NCI-H524 (cell line): ENCODE measurements around the gene GNB1L.
"Not testable (repeated sequence)": the region's sequence is repeated elsewhere in the genome, so short reads cannot be mapped to it uniquely, and the experiment has no call there.

Source experiments
- DNase-seq, 2 experiments: peaks; one replicate each; lab custom pipeline; 2025; lab: John Stamatoyannopoulos, UW

The GNB1L gene

GRCh38 chr22:19843857-19844376, 10.8 kb downstream of the GNB1L start:
- DNase-seq = no peak

GRCh38 chr22:19843107-19843856, 11.4 kb downstream of the GNB1L start:
- peak; percentile 81 to 91 for DNase-seq

GRCh38 chr22:19842393-19843106, 12.1 kb downstream of the GNB1L start:
- no peak for DNase-seq

GRCh38 chr22:19841641-19842392, 12.9 kb downstream of the GNB1L start:
- DNase-seq = no peak

DNA sequence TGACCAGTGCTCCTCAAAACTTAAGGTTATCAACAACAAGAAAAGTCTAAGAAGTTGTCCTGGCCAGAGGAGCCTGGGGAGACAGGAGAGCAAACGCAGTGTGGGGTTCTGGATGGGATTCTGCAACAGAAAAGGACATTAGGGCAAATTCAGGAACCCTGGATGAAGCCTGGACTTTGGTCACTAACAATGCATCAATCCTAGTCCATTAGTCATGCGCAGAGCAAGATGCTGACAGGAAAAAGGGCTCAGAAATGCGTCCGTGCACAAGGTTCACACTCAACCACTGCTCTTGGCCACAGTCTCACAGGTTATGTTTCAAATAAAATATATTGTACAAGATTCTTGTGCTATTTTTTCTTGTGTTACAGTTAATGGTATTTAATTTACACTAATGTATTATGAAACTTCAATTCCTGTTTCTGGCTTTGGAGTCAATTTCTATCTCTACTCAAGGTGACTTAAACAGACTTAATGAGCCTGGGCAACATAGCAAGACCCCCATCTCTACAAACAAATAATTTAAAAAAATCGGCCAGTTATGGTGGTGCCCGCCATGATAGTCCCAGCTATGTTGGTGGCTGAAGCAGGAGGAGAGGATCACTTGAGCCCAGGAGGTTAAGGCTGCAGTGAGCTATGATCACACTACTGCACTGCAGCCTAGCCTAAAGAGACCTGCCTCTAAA, 13.6 kb downstream of the GNB1L start:
- no peak for DNase-seq

GRCh38 chr22:19840059-19840458, 14.6 kb downstream of the GNB1L start:
- DNase-seq = no peak

DNA sequence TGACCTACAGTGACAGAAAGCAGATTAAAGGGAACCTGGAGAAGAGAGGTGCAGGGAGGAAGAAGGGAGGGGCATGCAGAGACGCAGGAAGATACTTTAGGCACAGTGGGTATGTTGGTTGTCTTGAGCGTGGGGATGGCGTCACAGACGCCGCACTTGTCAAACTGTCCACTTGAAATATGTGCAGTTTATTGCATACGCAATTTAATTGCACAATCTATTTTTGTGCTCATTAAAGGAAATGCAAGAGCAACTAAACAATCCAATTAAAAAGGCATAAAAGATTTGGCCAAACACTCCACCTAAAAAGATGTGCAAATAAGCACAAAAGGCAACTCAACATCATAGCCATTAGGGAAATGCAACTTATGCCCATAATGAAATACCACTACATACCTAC, 16.8 kb downstream of the GNB1L start:
- DNase-seq = no peak

DNA sequence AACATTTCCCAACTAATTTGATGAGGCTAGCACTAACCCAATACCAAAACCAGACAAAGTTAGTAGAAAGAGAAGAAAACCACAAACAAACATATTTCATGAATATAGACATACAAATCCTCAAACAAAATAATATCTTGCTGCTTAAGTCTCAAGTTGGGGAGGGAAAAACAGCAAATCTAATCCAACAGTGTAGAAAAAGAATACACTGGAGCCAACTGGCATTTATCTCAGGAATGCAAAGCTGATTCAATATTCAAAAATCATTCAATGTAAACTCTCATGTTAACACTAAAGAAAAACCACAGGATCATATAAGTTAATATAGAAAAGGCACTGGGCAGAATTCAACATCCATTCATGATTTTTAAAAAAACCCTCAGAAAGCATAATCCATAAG, 18.2 kb downstream of the GNB1L start:
- no peak for DNase-seq

- no peak for DNase-seq
Observed at GRCh38 chr22:19834599-19834998, 20.1 kb downstream of the GNB1L start.

GRCh38 chr22:19833327-19833726, 21.3 kb downstream of the GNB1L start:
- DNase-seq = not testable (repeated sequence)

DNA sequence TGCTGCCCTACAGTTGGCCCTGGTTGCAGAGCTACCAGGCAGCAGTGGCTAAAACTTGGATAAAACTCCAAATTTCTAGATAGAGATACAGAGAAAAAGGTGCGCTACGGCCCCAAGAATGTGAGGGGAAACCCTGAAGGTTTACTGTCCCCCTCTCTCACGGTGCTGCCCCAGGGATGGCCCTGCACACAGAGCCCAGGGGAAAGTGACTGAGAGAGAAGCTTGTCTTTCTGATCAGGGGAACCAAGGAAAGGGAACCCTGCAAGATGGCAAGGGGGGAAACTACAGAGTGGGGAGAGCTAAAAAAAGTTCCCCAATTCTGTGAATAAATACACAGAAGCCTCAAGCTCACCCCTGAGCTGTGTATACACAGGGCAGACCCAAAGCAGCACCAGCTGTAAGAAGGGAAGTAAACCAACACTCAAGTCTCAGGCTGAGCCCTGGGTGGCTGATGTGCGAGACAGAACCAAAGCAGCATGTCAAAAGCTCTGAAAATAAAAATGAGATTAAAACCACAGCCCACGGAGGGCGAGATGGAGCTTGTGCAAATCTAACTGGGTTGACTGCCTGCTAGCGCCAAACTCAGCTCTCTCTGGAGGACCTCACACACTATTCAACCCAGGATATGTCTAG, 22.1 kb downstream of the GNB1L start:
- DNase-seq = no peak

- DNase-seq = not testable (repeated sequence)
Observed at GRCh38 chr22:19831979-19832378, 22.7 kb downstream of the GNB1L start.

GRCh38 chr22:19831016-19831415, 23.7 kb downstream of the GNB1L start:
- DNase-seq = no peak

DNA sequence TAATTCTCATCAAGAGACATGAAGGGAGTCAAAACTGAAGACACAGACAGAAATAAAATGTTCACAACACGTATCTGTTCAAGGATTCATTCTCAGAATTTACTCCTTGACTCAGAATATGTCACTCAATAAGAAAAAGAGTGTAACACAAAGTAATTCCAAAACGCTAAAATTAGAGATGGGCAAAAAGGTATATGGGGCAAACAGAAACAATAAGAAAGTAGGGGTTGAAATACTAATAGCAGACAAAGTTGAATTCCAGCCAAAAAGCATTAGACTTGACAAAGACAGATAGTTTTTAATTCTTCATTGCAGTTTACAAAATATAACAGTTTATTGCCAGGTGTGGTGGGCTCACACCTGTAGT, 26.7 kb downstream of the GNB1L start:
- DNase-seq = no peak

DNA sequence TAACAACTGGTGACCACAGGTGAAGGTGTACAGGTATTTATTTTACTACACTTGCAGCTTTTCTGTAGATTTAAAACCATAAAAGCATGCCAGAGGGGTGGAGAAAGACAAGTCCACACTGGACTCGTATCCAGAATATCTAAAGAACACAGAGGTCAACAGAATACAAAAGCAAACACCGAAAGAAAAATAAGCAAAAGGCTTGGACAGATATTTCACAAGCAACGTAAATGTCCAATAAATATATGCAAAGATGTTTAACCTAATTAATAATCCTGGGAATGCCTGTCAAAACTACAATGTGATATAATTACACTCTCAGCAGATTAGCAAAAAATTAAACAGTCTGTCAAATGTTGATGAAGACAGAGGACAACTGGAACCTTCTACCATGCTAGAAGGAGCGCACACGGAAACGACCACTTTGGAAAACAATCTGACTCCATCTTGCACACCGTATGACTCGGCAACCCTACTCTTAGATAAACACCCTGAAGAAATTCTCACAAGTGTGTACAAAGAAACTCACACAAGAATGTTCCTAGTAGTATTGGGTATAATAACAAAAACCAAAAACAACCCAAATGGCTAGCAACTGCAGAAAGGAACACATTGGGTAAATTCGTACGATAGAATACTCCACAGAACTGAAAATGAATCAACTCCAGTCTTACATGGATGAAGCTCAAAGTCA, 27.2 kb downstream of the GNB1L start:
- no peak for DNase-seq

DNA sequence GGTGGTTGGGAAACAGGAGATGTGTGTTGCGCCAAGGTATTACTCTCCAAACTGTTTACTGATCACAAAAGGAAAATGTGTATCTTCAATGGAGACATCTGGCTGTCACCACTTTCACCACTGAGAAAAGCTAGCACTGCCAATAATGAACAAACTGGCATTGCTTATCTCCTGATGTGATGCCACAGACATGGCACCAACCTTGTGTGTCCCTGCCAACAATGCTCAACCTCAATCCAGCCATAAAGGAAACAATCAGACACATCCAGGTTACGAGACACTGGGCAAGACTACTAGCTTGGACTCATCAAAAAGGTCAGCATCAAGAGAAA, 28.1 kb downstream of the GNB1L start:
- no peak for DNase-seq

DNA sequence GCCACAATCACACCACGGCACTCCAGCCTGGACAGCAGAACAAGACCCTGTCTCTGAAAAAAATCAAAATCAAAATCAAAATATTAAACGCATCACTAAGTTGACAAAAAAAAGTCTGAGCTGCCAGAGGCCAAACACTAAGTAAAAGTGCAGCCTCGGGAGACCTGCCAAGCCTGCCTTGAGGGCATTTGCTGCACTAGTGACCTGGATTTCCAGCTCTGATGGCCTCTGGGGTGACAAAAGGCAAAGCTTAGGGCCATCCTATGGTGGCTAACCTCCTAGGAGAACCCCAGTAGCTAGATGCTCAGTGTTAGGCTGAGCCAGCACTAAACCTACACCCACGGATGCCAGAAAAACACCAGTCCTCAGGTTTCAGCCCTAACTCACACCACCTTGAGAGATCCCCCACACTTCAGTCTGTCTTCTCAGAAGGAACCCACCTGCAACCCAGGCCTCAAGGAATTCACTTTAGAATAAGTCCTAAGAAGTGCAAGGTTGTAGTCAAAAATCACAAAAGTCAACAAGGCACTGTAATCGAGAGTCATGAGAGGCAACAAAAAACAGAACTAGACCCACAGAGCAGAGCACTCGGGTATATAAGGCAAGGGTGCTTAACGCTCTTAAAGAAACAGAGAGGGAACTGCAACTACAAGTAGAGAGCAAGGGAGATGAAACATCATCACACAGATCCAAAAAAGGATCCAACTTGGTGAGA, 28.6 kb downstream of the GNB1L start:
- DNase-seq = no peak

DNA sequence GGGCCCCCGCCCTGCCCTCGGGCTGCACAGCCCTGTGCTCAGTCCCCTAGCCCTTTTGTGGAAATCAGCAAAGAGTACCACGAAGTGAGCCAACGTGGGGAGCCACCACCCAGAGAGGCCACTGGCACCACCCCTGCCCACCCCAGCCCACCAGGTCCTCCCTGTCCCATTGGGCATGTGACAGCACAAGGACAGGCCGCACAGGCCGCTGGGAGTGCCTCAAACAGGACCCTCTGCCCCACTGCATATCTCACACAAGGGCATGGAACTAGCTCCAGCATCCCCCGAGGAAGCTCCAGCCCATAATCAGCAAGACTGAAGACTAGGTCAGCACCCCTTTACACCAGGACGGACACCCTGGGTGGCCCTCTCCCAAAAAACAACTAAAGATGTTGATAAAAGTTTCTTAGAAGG, 29.7 kb downstream of the GNB1L start:
- DNase-seq = no peak

DNA sequence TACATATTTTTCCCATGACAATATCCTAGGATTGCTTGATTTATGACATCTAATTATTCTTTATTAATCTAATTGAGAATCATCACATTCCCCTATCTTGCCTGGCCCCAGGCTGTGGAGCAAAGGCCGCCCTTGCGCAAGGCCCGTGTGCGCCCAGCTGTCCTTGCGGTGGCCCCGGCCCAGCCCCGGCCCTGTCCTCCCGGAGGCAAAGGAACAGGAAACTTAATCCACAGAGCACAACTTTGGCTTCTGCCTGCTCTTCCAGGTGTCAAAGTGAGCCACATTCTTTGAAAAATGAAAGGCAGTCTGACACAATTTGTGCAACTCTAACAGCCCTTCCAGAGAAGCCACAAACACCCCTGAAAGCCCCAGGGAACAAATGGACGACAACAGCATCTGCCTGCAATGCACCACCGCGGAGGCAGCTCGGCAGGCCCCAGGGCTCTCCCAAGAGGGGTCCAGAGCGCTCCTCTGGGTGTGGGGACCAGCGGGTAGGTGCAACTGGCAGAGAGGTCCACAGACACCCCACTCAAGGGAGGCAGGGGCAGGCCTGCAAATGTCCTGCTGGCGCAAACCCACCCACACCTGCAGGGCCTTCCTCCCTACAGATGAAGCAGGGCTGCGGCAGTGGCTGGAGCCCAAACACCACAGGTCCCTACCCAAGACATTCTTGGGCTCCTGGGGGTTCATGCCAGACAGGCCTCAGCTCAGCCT, 30.3 kb downstream of the GNB1L start:
- DNase-seq = no peak

DNA sequence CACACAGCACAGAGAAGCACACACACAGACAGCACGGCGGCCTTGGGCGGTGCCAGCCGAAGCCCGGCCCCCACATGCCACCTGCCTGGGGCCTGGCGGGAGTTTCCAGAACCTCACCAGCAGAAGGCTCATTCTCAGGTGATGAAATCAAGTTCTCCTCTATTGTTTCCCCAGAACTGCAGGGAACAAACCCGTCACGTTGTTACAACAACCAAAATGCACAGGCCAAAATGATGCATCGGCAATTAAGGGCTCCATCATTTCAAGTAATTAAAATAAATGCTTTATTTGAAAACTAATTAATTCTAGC, 30.8 kb downstream of the GNB1L start:
- no peak for DNase-seq
